GM19025 (cell line): ENCODE measurements around the gene DGCR2.
"Not testable (repeated sequence)": the region's sequence is repeated elsewhere in the genome, so short reads cannot be mapped to it uniquely, and the experiment has no call there.

Experiments
- ATAC-seq: cut with Tn5 transposase; IDR thresholded peaks from one replicate; pipeline ENCODE4 v1.9.1; 2021; ENCODE audit warnings: mild to moderate bottlenecking, low read depth, moderate library complexity; ENCODE audit not compliant: unreplicated experiment

The DGCR2 gene

GRCh38 chr22:19035126-19035473 is 87.1 kb downstream of the DGCR2 start:
- not testable (repeated sequence) for ATAC-seq

GRCh38 chr22:19034724-19035120 is 87.5 kb downstream of the DGCR2 start:
- ATAC-seq, result not testable (repeated sequence)

DNA sequence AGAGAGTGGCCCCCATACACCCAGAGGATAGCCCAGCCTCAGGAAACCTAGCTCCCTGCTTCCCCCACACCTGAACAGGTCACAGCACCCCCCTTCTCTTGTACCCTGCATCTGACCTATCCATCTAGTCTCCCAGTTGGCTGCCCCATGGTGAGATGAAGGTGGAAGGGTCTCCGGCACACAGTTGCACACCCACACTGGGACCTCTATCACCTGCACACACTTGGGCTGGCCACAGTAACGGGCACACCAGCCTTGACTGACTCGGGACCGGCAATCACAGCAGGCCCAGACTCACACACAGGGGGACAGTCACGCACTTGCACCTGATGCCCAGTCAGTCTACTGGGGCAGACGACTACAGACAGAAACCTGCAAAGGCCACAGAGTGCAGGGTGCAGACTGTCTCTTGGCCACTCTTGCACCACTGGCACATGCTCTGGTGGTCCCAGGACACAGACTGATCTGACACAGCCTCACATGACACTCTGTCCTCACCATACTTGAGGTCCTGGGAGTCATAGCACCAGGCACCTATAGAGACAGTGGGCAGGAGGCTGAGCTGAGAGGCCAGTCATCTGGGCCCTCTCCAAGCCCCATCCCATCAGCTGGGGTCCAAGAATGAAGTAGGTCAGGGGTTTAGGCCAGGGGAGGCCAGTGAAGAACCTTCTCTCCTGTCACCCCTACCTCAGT is 88.0 kb downstream of the DGCR2 start:
- ATAC-seq, result not testable (repeated sequence)

DNA sequence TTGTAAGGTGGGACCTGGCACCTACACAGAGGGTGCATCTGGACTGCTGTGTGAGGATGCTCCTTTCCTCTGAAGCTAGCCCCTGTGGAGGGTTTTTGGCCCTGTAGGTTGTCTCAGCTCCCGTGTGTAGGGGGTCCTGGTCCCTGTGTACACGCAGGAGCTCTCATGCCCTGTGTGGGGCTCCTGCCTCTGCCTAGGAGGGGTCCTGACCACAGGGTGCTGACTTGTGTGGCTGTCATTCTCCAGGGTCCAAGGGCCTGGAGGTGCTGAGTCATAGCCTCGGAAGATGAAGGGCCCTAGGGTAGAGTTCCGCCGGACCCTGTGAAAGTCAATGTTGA is 88.7 kb downstream of the DGCR2 start:
- not testable (repeated sequence) for ATAC-seq

- not testable (repeated sequence) for ATAC-seq
Observed at GRCh38 chr22:19032898-19033567, 89.2 kb downstream of the DGCR2 start.

DNA sequence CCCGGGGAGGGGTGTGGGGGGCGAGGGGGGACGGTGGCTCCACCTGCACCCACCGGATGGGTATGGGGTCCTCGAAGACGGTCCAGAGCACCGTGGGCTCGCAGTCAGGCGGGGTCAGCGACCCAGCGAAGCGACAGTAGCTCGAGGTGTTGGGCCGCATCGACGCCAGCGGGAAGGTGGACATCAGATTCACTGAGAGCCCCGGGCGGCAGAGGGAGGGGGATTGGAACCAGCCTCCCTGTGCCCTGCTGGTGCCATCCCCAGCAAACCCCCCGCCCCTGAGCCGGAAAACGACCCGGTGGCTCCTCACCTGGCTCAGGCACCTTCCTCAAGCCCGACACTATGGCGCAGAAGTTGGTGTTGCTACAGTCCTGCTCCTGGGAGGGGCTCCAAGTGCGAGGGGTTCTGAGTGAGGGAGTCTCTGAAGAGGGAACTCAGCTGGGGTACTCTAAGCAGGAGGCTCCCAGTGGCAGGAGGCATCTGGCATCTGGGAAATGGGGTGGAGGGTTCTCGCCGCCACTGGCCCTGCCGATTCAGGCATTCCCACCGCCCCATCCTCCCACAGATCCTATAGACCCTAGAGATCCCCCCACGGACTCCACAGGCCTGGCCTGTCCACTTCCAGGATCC is 89.9 kb downstream of the DGCR2 start:
- not testable (repeated sequence) for ATAC-seq

GRCh38 chr22:19030889-19031252 is 91.3 kb downstream of the DGCR2 start:
- ATAC-seq, result not testable (repeated sequence)

- not testable (repeated sequence) for ATAC-seq
Observed at GRCh38 chr22:19030226-19030888, 91.9 kb downstream of the DGCR2 start.

- ATAC-seq, result not testable (repeated sequence)
Observed at GRCh38 chr22:19029113-19030103, 92.8 kb downstream of the DGCR2 start.

DNA sequence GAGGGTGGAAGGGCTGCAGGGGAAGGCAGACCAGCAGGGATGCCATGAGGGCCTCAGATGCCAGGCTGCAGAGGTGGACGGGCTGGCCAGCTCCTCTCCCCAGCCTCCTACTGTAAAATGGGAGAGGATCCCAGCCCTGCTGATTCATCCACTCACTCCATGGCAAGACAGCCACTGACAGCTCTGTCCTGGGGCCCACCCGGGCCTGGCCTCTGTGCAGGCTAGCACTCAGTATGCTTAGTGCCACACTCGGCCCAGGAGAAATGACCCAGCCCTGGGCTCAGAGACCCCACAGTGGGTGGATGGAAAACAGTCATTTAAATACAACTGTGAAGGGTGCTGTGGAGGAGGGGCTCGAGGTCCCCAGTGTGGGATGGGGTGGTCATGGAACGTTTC is 94.2 kb downstream of the DGCR2 start:
- not testable (repeated sequence) for ATAC-seq

- ATAC-seq, result not testable (repeated sequence)
Observed at GRCh38 chr22:19027371-19028059, 94.7 kb downstream of the DGCR2 start.

GRCh38 chr22:19026080-19026479 is 96.1 kb downstream of the DGCR2 start:
- not testable (repeated sequence) for ATAC-seq

DNA sequence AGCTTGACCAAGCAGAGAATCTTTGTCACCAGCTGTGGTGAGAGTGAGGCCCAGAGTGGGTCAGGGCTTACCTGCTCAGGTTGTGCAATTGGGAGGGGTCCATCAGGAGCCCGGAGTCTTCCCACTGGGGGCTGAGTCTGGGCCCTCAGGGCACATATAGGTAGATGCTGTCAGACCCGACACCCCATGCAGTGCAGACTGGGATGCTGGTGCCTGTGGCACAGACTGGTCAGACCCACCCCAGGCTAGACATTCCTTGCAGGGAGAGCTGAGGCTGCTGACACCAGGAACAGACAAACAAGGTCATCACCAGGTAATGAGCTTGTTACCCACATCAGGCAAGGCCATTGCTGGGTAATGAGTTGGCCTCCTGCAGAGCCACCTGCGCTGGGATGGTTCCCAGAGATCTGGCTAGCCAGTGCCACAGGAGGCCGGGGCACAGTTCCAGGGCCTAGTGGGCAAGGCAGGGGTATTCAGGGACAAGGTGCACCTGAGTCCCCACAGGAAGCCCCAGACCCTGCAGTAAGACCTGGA is 97.2 kb downstream of the DGCR2 start:
- ATAC-seq, result not testable (repeated sequence)

DNA sequence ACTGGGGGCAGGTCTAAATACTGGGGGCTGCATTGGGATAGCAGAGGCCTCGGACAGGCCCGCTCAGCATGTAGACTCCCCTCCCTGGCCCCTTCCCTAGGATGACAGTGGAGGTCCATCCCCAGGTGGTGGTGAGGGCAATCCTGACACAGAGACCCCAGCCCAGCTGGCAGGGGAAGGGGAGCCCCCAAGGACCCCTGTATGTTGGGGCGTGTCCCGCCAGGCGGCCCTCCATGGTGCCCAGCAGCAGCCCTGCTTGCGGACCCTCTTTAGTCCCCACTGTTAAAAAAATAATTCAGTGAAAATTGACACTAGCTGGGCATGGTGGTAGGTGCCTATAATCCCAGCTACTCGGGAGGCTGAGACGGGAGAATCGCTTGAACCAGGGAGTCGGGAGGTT is 98.3 kb downstream of the DGCR2 start:
- ATAC-seq, result not testable (repeated sequence)

GRCh38 chr22:19022755-19023154 is 99.5 kb downstream of the DGCR2 start:
- no peak for ATAC-seq

- no peak for ATAC-seq
Observed at GRCh38 chr22:19019679-19020032, 102.6 kb downstream of the DGCR2 start.

DNA sequence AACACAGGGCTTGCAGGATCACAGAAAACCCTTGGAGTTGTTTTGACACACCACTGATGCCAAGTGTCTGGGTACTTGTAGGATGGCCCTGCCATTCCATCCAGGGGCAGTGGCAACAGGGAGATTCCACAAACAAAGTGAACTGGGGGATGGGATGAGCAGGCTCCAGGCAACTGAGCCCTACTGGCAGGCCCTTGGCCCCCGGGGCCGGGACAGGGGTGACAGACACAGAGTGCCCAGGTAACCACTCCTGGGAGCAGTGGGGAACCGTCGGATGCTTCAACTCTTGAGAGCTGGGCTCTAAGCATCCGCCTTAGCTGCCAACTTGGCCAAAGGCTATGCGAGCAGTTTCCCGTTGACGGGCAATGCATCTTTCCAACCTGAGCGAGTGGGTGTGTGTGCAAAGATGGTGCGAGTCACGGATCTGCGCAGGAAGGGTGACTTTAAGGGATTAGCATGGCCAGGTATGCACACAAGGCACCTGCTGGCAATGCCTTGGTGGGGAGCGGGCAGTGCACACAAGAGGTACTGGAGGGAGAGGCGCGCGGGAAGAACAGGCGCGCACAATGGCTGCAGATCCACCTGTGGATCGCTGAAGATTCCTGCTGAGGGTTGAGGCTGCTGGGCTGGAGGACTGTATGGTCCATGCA is 103.1 kb downstream of the DGCR2 start:
- no peak for ATAC-seq

- no peak for ATAC-seq
Observed at GRCh38 chr22:19018256-19018655, 104.0 kb downstream of the DGCR2 start.
